HG03565 (cell line): ENCODE measurements around the gene DCAF6.

Experiments
- ATAC-seq: cut with Tn5 transposase; IDR thresholded peaks from one replicate; pipeline ENCODE4 v1.9.1; 2021; ENCODE audit warnings: mild to moderate bottlenecking, moderate library complexity; ENCODE audit not compliant: unreplicated experiment

DCAF6 gene

GRCh38 chr1:167955915-167956314, 19.4 kb downstream of the DCAF6 start:
- no peak for ATAC-seq

- no peak for ATAC-seq
Observed at GRCh38 chr1:167957710-167958109, 21.2 kb downstream of the DCAF6 start.

- no peak for ATAC-seq
Observed at GRCh38 chr1:167964646-167965045, 28.2 kb downstream of the DCAF6 start.

GRCh38 chr1:167966050-167966449, 29.6 kb downstream of the DCAF6 start:
- ATAC-seq: no peak

GRCh38 chr1:167968569-167968968, 32.1 kb downstream of the DCAF6 start:
- ATAC-seq: no peak

- ATAC-seq: no peak
Observed at GRCh38 chr1:167973832-167974231, 37.3 kb downstream of the DCAF6 start.

GRCh38 chr1:167974698-167975097, 38.2 kb downstream of the DCAF6 start:
- ATAC-seq: no peak

GRCh38 chr1:167977245-167977644, 40.8 kb downstream of the DCAF6 start:
- ATAC-seq: no peak

GRCh38 chr1:167981933-167982332, 45.5 kb downstream of the DCAF6 start:
- no peak for ATAC-seq

GRCh38 chr1:167983797-167984420, 47.4 kb downstream of the DCAF6 start:
- no peak for ATAC-seq

- ATAC-seq: no peak
Observed at GRCh38 chr1:167984886-167985489, 48.5 kb downstream of the DCAF6 start.

GRCh38 chr1:167987174-167987573, 50.7 kb downstream of the DCAF6 start:
- ATAC-seq: no peak

GRCh38 chr1:167991546-167991945, 55.1 kb downstream of the DCAF6 start:
- no peak for ATAC-seq

GRCh38 chr1:167993720-167994119, 57.2 kb downstream of the DCAF6 start:
- ATAC-seq: no peak

GRCh38 chr1:167994560-167994959, 58.1 kb downstream of the DCAF6 start:
- ATAC-seq: no peak

GRCh38 chr1:167995038-167995437, 58.6 kb downstream of the DCAF6 start:
- no peak for ATAC-seq

- ATAC-seq: no peak
Observed at GRCh38 chr1:167996266-167996665, 59.8 kb downstream of the DCAF6 start.

GRCh38 chr1:167997037-167997575, 60.6 kb downstream of the DCAF6 start:
- ATAC-seq: no peak

- no peak for ATAC-seq
Observed at GRCh38 chr1:167999877-168000276, 63.4 kb downstream of the DCAF6 start.

GRCh38 chr1:168000656-168001055, 64.2 kb downstream of the DCAF6 start:
- ATAC-seq: no peak

GRCh38 chr1:168001213-168001612, 64.7 kb downstream of the DCAF6 start:
- no peak for ATAC-seq

GRCh38 chr1:168004531-168004930, 68.0 kb downstream of the DCAF6 start:
- no peak for ATAC-seq

- ATAC-seq: no peak
Observed at GRCh38 chr1:168005529-168005928, 69.0 kb downstream of the DCAF6 start.
